A673 (cell line): ENCODE data around the gene KCNG2.

ENCODE experiments used
- EZH2 ChIP-seq: fragments of 200-600 bp; sonication (generic); IDR thresholded peaks from 2 replicates; pipeline ENCODE4 v1.6.1; 2017; ENCODE audit warnings: borderline replicate concordance, low read depth, mild to moderate bottlenecking, mixed read lengths, antibody characterized with exemption, low read length; ENCODE audit not compliant: poor library complexity, severe bottlenecking
- TF ChIP-seq, protein P1 (sequence below): fragments of 300-800, 200-600 bp; sonication (generic); conservative IDR thresholded peaks from 2 replicates; pipeline ENCODE4 v1.5.1; 2017; ENCODE audit warnings: low read depth, mild to moderate bottlenecking, antibody characterized with exemption, low read length, moderate library complexity, mixed read lengths

DNA sequence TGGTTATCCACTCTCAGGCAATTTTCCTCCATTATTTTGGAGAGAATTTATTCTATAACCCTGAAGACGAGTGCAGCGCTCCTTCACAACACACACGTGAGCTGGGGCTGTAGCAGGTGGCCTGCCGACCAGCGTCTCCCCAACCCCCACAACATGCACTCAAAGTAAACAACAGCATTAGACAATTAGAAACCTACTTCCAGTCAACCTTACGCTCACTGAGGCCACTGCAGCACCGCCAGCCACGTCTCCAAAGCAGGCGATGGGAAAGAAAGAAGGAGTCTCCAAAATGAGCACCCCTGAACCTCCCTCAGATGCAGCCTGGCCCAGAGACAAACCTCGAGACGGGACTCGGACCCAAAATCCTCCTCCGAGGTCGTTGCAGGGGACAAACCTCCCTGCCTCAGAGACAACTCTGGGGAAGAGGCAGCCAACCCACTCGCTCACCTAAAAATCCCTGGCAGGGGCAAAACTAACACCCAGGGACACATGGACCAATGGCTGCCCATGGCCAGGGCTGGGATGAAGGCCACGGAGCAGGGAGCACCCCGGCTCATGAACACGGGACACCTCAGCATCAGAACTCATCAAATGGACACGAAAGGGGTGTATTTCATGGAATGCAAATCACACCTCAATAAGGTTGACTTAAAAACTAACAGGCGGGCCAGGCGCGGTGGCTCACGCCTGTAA, 151.1 kb downstream of the KCNG2 start:
- TF ChIP-seq, protein P1, sequence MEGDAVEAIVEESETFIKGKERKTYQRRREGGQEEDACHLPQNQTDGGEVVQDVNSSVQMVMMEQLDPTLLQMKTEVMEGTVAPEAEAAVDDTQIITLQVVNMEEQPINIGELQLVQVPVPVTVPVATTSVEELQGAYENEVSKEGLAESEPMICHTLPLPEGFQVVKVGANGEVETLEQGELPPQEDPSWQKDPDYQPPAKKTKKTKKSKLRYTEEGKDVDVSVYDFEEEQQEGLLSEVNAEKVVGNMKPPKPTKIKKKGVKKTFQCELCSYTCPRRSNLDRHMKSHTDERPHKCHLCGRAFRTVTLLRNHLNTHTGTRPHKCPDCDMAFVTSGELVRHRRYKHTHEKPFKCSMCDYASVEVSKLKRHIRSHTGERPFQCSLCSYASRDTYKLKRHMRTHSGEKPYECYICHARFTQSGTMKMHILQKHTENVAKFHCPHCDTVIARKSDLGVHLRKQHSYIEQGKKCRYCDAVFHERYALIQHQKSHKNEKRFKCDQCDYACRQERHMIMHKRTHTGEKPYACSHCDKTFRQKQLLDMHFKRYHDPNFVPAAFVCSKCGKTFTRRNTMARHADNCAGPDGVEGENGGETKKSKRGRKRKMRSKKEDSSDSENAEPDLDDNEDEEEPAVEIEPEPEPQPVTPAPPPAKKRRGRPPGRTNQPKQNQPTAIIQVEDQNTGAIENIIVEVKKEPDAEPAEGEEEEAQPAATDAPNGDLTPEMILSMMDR: no peak
- no peak for TF ChIP-seq EZH2
